HuH-7.5 (cell line): ENCODE measurements around the gene BANK1.

Source experiments
- DNase-seq: peaks from one replicate; pipeline ENCODE4 v3.0.0; 2011; ENCODE audit warnings: low spot score

Gene BANK1, protein sequence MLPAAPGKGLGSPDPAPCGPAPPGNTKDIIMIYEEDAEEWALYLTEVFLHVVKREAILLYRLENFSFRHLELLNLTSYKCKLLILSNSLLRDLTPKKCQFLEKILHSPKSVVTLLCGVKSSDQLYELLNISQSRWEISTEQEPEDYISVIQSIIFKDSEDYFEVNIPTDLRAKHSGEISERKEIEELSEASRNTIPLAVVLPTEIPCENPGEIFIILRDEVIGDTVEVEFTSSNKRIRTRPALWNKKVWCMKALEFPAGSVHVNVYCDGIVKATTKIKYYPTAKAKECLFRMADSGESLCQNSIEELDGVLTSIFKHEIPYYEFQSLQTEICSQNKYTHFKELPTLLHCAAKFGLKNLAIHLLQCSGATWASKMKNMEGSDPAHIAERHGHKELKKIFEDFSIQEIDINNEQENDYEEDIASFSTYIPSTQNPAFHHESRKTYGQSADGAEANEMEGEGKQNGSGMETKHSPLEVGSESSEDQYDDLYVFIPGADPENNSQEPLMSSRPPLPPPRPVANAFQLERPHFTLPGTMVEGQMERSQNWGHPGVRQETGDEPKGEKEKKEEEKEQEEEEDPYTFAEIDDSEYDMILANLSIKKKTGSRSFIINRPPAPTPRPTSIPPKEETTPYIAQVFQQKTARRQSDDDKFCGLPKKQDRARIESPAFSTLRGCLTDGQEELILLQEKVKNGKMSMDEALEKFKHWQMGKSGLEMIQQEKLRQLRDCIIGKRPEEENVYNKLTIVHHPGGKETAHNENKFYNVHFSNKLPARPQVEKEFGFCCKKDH

DNA sequence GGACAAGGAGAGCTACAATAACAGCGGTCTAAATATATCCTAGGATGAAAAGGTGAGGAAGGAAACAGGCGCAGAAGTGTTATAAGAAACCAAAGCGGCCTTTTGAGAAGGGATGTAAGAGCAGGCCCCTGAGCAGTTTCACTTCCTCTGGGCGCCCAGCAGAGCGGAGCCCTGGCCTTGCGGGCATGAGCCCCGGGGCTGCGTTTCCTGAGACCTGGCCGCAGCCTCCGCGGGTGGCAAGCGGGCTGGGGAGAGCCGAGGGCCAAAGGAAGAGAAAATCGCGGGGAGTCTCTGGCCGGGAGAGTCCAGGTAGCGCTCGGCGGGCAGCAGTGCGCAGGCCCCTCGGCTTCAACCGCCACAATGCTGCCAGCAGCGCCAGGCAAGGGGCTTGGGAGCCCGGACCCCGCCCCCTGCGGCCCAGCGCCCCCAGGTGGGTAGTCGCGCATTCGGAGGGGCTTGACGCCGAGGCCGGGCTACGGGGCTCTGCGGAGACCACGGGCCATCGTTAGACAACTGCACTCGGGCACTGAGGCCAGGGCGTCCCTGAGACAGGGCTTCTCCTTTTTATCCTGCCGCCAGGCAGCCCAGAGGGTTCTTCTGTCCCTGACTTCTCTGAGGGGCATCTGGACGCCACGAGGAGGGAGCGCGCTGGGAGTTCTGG lies at the start of gene BANK1:
TSS of gene BANK1 (plus strand) at position 210 of the 661 bp plus-strand sequence. CDS start at position 361, 151 bp downstream.
- peak; percentile 38 for DNase-seq

DNA sequence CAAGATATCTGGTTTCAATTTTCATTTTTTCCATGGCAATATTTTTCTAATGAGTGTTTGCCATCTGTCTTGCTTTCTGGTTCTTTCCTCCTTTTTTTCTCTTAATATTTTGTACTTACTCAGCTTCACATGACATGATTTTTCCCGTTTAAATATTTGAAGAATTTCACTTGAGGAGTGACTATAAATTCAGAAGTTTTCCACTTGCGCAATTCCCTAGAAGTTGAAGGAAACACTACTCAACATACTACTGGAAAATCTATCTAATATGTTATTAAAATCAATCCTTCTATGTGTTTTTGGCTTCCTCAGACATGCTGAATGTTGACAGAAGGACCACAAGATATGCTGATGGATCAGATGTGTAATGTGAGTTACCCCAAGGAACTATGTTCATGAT lies 36.8 kb upstream of the BANK1 start:
- DNase-seq = no peak

DNA sequence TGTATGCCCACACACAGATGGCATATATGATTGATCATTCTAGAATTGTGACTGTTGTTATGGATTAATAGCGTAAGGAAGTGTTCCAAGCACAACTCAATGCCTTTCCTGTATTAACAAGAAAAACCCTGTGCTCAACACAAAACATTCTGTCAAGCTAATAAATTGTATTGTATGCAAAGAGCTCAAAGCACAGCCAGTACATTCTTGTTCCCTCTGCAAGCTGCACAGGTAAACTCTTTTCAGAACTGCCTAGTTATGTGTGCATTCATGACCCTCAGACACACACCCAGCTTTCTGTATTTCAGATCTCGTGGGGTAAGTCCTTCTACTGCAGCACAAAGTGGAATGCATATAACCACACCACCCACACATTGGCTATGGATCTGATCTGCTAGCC lies 34.3 kb upstream of the BANK1 start:
- no peak for DNase-seq

DNA sequence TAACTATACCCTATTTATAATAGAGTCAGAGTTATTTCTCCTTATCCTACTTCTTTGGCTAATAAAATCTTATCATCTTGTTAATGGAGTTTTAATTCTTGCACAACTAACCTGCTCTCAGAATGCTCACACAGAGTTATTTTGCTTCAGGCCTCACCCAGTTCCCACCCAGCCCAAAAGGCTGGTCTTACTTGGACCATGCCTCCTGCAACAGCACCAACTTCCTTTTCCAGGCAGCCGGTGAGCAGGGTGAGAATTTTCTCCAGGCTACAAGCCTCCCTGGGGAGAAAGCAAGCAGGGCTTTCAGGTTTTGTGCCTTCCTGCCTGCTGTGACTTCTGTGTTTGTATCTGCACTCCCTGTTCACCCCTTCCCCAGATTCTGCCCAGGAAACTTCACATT lies 29.1 kb upstream of the BANK1 start:
- no peak for DNase-seq

DNA sequence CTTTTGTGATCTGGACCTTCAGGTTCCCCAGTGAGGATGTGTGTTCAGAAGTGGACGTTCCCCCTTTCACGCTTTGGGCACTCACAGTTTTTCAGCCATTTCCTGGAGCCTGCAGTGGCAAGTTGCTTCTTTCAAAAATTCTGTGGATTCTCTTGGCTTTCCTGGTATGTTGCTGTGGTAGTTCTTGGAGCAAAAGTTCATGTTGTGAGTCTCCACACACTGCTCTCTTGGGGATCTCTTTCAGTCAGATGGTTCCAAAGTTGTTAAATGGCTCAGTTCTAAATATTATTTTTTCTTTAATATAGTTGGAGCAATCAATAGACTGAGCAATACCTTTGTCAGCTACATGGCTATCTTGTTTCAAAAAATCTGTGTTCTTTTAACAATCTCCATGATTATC lies 28.5 kb upstream of the BANK1 start:
- DNase-seq = no peak

DNA sequence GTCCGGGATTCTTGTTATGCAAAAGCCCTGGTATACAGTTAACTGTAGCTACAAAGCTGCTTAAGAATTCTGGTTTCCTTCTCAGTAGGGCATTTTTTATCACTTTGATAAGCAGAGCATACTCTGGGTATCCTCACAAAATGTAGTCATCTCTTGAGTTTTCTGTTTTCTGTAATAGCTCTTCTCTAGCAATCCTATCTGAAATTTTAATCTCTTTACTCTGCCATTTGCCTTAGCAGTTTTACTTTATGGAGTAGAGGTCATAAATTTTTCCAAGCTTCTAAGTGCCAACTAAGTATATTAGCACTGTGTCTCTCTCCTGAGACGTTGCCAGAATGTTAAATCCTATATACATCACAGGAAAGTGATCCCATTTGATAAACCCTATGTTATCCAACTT lies 28.0 kb upstream of the BANK1 start:
- DNase-seq = no peak

DNA sequence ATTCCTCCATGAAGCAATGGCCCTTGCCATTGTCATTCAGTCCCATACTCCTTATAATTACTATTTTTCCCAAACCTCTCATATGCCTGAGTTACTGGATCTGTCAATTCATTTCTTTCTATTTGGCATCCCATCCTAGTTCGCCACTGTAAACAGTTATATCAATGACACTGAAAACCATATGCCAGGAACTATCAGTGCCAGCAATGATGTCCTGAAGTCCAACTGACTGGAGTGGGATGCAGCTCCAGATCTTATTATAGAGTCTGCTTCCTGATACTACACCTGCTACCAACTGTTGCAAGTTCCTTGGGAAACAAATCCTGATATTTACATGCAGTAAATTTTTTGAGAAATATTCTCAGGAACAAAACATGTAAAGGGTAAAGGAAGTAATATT lies 27.0 kb upstream of the BANK1 start:
- no peak for DNase-seq

DNA sequence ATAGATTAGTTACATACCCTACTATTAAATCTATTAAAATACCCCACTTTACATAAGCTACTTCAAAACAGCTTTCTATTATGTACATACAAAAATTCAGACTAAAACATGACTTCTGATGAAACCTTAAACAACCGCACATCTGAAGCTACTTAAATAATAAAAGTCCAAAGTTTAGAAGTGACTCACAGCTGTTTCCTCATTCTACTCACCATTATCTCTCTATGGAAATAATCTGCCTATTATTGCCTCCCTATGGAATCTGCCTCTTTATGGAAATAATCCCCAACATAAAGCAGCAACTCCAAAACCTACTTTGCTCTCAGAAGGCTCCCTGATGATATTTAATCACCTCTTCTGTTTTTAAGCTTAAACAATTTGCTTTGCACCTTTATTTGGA lies 15.7 kb upstream of the BANK1 start:
- no peak for DNase-seq

DNA sequence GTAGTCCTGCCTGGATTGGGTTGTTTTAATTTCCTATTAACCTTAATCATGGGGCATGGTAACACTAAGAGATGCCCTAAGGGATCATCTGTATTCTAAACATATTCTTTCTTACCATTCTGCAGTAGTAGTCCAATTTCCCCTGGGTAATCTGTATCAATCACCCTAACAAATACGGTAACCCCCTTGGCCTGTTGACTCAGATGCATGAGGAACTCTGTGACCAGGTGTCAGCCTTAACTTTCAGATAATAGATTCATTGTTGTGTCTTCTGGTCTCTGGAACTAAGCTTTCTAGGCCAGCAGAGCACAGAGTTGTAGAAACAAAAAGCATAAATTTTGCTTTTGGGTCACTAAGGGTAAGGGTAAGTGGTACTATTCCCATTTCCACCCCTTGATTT lies 13.1 kb upstream of the BANK1 start:
- no peak for DNase-seq

DNA sequence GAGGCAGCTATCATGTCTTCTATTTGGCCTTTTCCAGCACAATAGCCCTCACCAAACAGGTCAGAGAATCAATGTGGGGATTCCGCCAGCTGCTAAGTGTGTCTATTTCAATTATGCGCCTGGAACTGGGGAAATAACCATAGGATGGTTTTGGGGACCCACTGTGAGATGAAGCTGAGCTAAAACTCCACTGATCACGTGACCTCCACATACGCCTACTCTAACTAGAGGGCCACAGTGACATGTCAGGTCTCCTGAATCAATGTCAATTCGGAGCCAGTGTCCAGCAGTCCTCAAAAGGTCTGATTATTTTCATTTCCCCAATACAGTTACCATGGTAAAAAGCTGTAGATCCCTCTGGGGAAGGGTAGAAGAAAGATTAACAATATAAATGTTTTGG lies 10.2 kb upstream of the BANK1 start:
- DNase-seq = no peak

DNA sequence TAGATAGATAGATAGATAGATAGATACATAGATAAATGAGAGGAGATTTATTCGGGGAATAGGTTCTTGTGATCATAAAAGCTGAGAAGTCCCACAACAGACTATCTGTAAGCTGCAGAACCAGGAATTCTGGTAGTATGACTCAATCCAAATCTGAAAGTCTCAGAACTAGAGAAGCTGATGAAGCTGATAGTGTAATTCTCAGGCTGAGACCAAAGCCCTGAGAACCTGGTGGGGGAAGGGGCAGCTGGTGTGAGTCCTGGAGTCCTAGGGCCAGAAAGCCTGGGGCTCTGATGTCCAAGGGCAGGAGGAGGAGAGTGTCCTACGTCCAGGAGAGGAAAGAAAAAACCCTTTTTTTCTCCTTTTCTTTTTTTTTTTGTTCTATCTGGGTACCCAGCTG lies 8.0 kb upstream of the BANK1 start:
- no peak for DNase-seq

DNA sequence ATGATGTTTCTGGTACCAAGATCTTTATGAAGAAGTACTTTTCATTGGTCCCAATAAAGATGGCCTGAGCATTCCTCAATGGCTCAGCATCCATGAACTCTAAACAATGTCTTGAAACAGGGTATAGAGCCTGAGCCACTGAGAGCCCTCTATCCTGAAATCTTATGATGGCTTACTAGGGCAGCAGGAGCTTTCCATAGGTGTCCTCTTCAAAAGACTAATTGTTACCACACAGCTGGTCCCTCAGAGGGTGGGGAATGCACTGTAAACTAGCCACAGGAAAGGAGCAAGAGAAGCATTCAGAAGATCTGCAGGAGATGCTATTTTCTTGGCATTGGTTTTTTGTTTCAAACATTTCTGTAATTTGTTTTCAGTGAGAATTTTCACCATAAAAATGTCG lies 5.6 kb upstream of the BANK1 start:
- no peak for DNase-seq

DNA sequence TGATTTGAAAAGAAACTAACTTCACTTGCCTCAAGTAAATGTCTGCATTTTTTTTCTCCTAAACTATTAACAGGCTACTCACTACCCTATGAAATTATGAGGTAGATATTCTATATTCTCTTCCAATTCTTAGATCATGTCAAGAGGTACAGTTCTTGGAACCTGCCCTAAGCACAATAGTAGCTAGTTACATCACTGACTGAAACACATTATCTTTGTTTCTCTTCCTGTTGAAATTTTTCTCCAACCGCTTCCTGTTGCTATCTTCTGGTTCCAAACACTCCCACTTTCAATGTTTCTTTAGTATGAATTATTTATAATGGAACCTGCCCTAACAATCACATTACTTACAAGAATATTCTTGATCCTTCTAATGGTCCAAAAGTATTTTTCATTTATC lies 5.0 kb upstream of the BANK1 start:
- no peak for DNase-seq

DNA sequence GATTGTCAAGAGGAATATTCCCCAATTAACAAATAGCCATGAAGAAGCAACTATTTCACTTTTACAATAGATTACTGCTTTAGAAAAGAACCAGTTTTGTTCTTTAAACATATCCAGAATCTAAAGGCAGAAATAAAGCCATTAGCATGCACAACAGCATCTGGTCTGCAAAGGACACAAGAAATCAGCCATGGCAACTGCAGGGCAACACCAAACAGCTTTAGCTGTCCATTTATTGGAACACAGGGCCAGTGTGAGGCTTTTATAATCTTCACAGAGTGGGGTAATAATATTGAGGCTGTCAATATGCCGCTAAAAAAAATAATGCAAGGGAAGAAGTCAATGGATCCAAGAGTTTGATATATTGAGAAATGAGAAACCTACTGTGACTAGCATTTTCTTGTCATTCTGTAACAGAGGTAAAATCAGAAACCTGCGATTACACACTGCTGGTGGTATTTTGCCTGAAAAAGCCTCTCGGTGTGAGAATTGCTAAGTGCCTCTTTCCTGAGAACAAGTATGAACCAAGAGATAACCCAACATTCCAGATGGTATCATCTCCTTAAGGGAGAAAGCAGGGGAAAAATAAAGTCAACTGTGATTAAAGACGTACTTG lies 2.7 kb upstream of the BANK1 start:
- no peak for DNase-seq

DNA sequence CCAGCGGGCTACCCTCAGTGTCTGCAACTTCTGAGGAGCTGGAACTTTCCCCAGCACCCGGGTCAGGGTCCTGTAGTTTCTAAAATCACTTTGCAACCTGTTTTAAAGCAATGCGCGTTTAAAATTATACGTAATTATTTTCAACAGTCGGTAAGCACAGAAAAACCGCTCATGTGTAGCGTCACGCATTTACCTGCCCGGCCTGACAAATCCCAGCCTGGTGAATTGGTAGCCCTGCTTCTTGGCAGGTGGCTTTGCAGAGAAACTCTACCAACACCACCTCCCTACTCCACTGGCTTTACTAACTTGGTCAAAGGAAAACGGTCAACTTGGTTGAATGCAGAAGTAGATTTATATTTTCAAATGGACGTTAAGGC lies 640 bp downstream of the BANK1 start:
- DNase-seq = no peak

DNA sequence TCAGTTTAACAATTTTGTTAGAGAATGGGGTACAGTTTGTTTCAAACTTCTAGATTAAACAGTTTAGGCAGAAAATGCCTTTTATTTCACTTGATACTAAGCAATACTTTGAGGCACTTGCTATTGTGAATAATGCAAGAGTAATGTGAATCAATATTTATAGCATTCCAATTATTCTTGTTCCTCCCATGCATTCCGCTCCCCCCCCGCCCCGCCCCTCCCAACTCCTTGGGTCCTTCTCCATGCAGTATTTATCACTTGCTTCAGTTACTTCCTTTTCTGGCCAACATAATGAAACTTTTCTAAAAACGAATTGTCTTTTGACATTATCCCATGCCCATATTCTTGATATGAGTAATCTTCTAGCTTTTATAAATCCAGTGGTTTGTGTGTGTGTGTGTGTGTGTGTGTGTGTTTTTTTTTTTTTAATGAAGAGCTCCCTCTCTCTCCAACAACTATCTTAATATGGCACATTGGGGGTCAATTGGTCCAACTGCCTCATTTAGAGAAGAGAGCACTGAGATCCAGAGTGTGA lies 1.6 kb downstream of the BANK1 start:
- no peak for DNase-seq

DNA sequence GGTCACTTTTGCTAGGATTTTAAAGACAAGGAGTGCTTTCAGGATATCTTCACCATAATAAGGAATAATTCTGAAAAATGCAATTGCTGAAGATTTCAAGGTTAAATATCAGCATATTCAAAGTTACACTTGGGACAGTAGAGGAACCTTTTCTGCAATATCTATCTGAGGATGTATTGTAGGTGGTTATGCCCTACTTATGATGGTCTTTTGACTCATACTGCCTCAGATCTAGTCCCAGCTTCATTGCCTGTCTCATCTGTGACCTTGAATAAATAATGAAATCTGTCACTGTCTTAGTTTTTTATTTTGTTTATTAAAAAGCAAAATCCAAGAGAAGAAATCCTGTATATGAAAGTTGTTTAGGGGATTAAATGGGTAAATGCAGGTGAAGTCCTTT lies 2.9 kb downstream of the BANK1 start:
- DNase-seq = no peak

DNA sequence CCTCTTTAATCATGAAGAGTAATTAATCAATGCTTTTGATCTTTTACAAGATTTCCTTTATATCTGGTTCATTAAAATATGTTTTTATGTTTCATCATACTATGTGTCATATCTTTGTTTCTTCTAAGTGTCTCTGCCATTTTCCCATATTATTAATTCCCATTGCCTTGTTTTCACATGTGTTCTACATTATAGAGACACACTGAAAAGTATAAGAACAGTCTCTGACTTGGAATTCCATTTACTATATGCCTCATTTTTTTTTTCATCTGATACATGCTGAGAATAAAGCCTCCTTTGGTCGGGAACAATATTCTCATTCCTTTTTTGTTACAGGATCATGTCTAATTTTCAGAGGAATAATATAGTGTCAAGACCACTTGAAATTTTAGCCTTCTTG lies 4.3 kb downstream of the BANK1 start:
- DNase-seq = no peak

DNA sequence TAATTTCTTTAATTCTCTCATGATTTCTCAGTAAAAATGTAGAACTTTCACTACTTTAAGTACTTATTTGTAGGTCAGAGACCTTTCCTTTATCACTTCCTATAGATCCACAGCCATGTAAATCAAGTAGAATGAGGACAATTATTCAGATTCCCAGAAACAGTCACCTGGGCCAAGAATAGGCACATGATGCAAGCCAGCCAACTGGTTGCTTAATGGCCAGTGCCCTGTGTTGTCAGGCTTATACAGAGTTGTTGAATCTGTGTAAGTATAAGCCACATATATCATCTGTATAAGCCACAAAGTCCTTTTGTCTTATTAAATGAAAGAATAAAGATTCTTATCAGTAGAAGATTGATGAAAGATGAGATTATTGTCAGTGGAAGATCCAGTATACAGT lies 5.2 kb downstream of the BANK1 start:
- DNase-seq = no peak

DNA sequence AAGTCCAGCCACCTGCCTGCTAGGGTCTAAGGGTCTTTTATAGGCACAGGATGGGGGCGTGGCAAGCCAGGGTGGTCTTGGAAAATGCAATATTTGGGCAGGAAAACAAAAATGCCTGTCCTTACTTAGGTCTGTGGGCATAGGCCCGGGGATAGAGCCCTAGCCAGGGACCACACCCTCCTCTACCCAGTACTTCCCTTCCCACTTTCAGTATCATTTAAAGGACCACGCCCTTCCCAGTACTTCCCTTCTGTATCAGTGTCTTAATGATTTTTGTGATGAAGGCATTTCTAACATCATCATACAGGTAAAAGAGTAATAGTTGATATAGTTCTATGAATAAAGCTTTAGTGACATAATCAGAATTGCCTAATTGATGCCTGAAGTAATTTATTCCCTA lies 11.4 kb downstream of the BANK1 start:
- DNase-seq = no peak

DNA sequence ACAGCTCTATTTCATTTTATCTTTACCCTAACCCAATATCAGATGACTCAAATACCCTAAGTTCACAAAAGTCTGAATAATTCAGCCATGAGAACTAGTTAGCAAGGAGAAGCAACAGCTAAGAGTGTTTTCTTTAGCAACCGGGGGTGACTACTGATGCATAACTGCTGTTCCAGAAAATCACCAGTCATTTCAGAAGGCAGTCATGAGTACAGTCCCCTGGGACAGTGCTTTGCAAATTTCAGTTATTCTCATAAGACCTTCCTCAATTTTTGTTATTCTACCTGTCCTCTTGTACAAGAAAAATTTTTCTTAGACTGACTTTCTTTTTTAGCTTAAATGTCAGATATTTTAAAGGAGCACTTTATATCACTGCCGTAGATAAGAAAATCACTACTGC lies 16.4 kb downstream of the BANK1 start:
- DNase-seq = no peak

DNA sequence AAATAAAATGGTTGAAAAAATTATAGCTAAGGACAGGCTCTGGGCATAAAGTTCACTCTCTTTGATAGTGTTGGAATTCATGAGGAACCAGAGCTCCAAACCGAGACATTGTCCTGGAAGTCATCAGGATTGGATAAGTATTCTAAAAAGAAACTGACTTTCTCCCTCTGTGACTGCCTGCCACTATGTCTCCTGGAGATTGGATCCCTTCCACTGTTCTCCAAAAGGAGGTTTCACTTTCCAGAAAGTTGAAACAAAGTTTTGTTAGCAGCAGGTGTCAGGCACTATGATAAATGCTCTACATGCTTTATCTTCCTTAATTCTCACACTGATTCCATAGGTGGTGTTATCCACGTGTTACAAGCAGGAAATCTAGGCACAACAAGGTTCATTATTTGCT lies 16.8 kb downstream of the BANK1 start:
- no peak for DNase-seq
